NT2/D1 (cell line): ENCODE results near the gene NDUFB5.

Experiments used
- YY1 ChIP-seq: IDR thresholded peaks from 2 replicates; pipeline ENCODE4 v1.6.1; 2011; ENCODE audit not compliant: insufficient read length, insufficient read depth
- ZNF274 ChIP-seq: IDR thresholded peaks from 2 replicates; pipeline ENCODE4 v1.6.1; 2011; ENCODE audit warnings: mild to moderate bottlenecking, low read depth, low read length

- TF ChIP-seq ZNF274 (no peak), YY1 (no peak)
Observed at GRCh38 chr3:179646177-179646576, 41.6 kb downstream of the NDUFB5 start.
